NK-92 treated with Interleukin-12 subunit alpha and Interleukin-12 subunit beta, amount 100 ng/mL, for 24 hours (cell line): ENCODE data around the gene PFN3.

ENCODE experiments used
- DNase-seq: peaks from one replicate; lab custom pipeline; 2025; lab: John Stamatoyannopoulos, UW

The PFN3 gene

GRCh38 chr5:177399997-177400868, at the start of gene PFN3:
PFN3 (minus strand) TSS chr5:177400661; CDS start chr5:177400576, 85 bp downstream.
- no peak for DNase-seq

GRCh38 chr5:177449140-177450061, 48.9 kb upstream of the PFN3 start:
- no peak for DNase-seq

- no peak for DNase-seq
These were observed 47.9 kb upstream of the PFN3 start for GRCh38 chr5:177448244-177448950.

- no peak for DNase-seq
These were observed 47.3 kb upstream of the PFN3 start for GRCh38 chr5:177447611-177448243.

GRCh38 chr5:177447066-177447610, 46.7 kb upstream of the PFN3 start:
- no peak for DNase-seq

GRCh38 chr5:177446200-177447065, 46.0 kb upstream of the PFN3 start, which contains the start of gene PRR7:
PRR7 (plus strand) TSS chr5:177446814; CDS start chr5:177455068, 8,254 bp downstream.
- peak; percentile 53 for DNase-seq

GRCh38 chr5:177445917-177446199, 45.4 kb upstream of the PFN3 start:
- no peak for DNase-seq

GRCh38 chr5:177445052-177445916, 44.8 kb upstream of the PFN3 start:
- DNase-seq: no peak

- no peak for DNase-seq
These were observed 43.9 kb upstream of the PFN3 start for GRCh38 chr5:177444106-177445051.

GRCh38 chr5:177443144-177443983, 42.9 kb upstream of the PFN3 start:
- no peak for DNase-seq

- no peak for DNase-seq
These were observed 41.8 kb upstream of the PFN3 start for GRCh38 chr5:177442066-177442826.

GRCh38 chr5:177440990-177441780, 40.7 kb upstream of the PFN3 start:
- DNase-seq: no peak

GRCh38 chr5:177440211-177440989, 39.9 kb upstream of the PFN3 start:
- no peak for DNase-seq

- DNase-seq: no peak
These were observed 39.1 kb upstream of the PFN3 start for GRCh38 chr5:177439518-177440053.

GRCh38 chr5:177438468-177438867, 38.0 kb upstream of the PFN3 start:
- no peak for DNase-seq
